ENCODE measurements around the gene KIRREL3. TPM values are rescaled to one million over a fixed set of nuclear protein-coding genes. Genes with fewer than 3 reads are reported as not detected.

KIRREL3 gene
- total and polyA plus RNA-seq, 2 of the 4 experiments (the other 2 are of a cell fraction) = 10.9 to 15.9 TPM

DNA sequence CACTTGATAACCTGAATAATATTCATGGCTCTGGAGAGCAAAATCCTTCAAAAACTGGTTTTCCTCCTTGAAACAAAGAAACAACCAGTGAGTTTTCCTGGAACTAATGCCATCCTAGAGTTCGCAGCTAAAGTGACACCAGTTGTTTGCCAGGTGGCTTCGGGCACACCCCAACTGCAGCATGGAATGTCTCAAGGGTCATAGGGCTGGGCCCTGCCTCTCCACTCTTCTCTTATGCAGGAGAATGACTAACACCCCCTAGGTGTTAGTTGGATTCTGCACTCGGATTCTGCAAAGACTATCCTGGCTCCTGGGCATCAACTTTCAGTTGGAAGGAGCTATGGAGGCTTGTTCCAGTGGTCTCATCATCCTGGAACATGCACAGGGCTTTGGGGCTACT is 98.8 kb downstream of the KIRREL3 start:
- Histone ChIP-seq H2BK20ac (ENCODE audit: low read depth, low read length) (no peak overlapping the region), H2AK9ac (replicated peaks; ENCODE audit: low read depth, low read length, poor library complexity) (no peak overlapping the region), H3K9ac (ENCODE audit: low read depth, low read length) (no peak overlapping the region), H4K8ac (ENCODE audit: low read depth in 2 of 2, low read length in 2 of 2) (no peak overlapping the region), H3K56ac (ENCODE audit: extremely low read depth, insufficient read depth, low read length) (no peak overlapping the region), H3K36me3 (ENCODE audit: control insufficient read depth, insufficient read depth, low read length) (no peaks in the 10 kb centered on the region), H3K4me2 (ENCODE audit: low read depth, low read length) (no peak overlapping the region), H3K23ac (ENCODE audit: low read depth, low read length) (no peak overlapping the region), H3K14ac (replicated peaks; ENCODE audit: low read depth, low read length) (no peak overlapping the region), H4K91ac (ENCODE audit: insufficient read depth, low read depth, low read length) (no peak overlapping the region), H3K4me1 (ENCODE audit: control insufficient read depth, insufficient read depth, low read length) (no peaks in the 10 kb centered on the region), H2AFZ (replicated peaks; ENCODE audit: low read length, poor library complexity) (no peak overlapping the region), H3K79me1 (ENCODE audit: low read depth in 1 of 2, low read length in 2 of 2) (peaks cover 6 to 17% of the 10 kb centered on the region in 2 experiments; a peak in 2 of 4 replicates), H3K27ac (ENCODE audit: insufficient read depth, low read length) (no peak overlapping the region), H3K27me3 (ENCODE audit: control insufficient read depth, insufficient read depth, low read length) (no peaks in the 10 kb centered on the region), H3K4ac (ENCODE audit: low read depth, low read length) (no peak overlapping the region), H4K5ac (ENCODE audit: low read depth, low read length) (no peak overlapping the region), H3K4me3 (ENCODE audit: insufficient read depth, low read depth, low read length) (no peak overlapping the region), H4K20me1 (ENCODE audit: insufficient read depth, low read length) (no peaks in the 10 kb centered on the region), H3K18ac (ENCODE audit: low read depth, low read length) (no peak overlapping the region), H2BK120ac (ENCODE audit: low read depth, low read length) (no peak overlapping the region), H2BK5ac (ENCODE audit: low read depth, low read length, poor library complexity, severe bottlenecking) (no peak overlapping the region), H2AK5ac (ENCODE audit: low read depth, low read length) (no peak overlapping the region), H2BK15ac (ENCODE audit: low read depth, low read length) (no peak overlapping the region), H3K9me1 (ENCODE audit: insufficient read depth, low read length) (no peaks in the 10 kb centered on the region), H3K9me3 (ENCODE audit: control insufficient read depth, insufficient read depth, low read length) (peaks cover 7% of the 10 kb centered on the region; the same call in 1 of the 2 replicates)
- CTCF ChIA-PET = no interaction called here
- no TSS peak for BruUV-seq (replicated peaks)
- POLR2A ChIA-PET (ENCODE audit: unreplicated experiment) = no interaction called here
- DNase-seq (no peak), ATAC-seq (ENCODE audit: low read depth) (no peak)
- dilution Hi-C loops (cut with HindIII; ENCODE audit: low sequenced_read_pairs, unreplicated experiment) = no loop called here
- WGBS, 2 experiments (ENCODE audit: extremely low coverage in 2 of 2, insufficient read length in 1 of 2) = 80% methylated on average over 1 of the region's 3 CpGs; no CpG with 5 or more reads in 1 of the 2 experiments
- TF ChIP-seq, protein P1, sequence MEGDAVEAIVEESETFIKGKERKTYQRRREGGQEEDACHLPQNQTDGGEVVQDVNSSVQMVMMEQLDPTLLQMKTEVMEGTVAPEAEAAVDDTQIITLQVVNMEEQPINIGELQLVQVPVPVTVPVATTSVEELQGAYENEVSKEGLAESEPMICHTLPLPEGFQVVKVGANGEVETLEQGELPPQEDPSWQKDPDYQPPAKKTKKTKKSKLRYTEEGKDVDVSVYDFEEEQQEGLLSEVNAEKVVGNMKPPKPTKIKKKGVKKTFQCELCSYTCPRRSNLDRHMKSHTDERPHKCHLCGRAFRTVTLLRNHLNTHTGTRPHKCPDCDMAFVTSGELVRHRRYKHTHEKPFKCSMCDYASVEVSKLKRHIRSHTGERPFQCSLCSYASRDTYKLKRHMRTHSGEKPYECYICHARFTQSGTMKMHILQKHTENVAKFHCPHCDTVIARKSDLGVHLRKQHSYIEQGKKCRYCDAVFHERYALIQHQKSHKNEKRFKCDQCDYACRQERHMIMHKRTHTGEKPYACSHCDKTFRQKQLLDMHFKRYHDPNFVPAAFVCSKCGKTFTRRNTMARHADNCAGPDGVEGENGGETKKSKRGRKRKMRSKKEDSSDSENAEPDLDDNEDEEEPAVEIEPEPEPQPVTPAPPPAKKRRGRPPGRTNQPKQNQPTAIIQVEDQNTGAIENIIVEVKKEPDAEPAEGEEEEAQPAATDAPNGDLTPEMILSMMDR (conservative IDR thresholded peaks at IDR 0.05; ENCODE audit: low read depth, low read length) = no peak
- TF ChIP-seq RCOR1 (IDR thresholded peaks at IDR 0.05; ENCODE audit: insufficient replicate concordance, low read length) (no peak), CHD1 (IDR thresholded peaks at IDR 0.05; ENCODE audit: low read depth, low read length) (no peak), CEBPB (IDR thresholded peaks at IDR 0.05; ENCODE audit: low read depth, low read length) (no peak), BHLHE40 (IDR thresholded peaks at IDR 0.05; ENCODE audit: low read depth, low read length) (no peak), RFX5 (IDR thresholded peaks at IDR 0.05; ENCODE audit: low read depth, low read length) (no peak), MAFK (IDR thresholded peaks at IDR 0.05; ENCODE audit: low read depth, low read length) (no peak), POLR2A (IDR thresholded peaks at IDR 0.05; ENCODE audit: low read depth, low read length) (no peak)
- TF ChIP-seq, protein P2, sequence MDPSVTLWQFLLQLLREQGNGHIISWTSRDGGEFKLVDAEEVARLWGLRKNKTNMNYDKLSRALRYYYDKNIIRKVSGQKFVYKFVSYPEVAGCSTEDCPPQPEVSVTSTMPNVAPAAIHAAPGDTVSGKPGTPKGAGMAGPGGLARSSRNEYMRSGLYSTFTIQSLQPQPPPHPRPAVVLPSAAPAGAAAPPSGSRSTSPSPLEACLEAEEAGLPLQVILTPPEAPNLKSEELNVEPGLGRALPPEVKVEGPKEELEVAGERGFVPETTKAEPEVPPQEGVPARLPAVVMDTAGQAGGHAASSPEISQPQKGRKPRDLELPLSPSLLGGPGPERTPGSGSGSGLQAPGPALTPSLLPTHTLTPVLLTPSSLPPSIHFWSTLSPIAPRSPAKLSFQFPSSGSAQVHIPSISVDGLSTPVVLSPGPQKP (IDR thresholded peaks at IDR 0.05; ENCODE audit: borderline replicate concordance, low read depth, low read length) = no peak
- intact Hi-C loops (cut with micrococcal nuclease) = no loop called here
- in situ Hi-C loops (cut with MboI; ENCODE audit: low sequenced_read_pairs) = no loop called here

Measured in IMR-90 (cell line).